NCI-H2196 (cell line): ENCODE data around the gene CIAO3.
A peak's percentile ranks its signal among the peaks of the same experiment; 100 is the strongest.

Source experiments
- DNase-seq: peaks from one replicate; lab custom pipeline; 2025; ENCODE audit not compliant: unreplicated experiment; lab: John Stamatoyannopoulos, UW

The CIAO3 gene

GRCh38 chr16:711548-712320 is 29.1 kb downstream of the CIAO3 start:
- peak; percentile 83 for DNase-seq

DNA sequence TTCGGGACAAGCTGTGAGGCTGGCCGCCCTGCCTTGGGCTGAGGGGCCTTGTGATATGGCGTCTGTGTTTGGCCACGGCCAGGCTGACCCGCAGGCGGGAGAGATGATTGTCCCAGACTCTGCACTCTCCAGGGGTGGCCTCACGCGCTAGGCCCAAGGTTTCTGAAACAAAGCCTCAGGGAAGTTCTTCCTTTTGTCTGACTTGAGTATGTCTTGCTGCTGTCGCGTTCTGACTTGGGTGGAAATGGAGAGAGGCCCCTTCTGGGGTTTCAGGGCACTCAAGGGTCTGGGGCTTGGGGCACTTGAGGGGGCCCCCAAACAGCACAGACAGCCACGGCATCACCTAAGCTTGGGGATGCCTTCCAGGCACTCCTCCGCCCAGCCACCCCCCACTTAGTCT is 29.7 kb downstream of the CIAO3 start:
- DNase-seq, result no peak

DNA sequence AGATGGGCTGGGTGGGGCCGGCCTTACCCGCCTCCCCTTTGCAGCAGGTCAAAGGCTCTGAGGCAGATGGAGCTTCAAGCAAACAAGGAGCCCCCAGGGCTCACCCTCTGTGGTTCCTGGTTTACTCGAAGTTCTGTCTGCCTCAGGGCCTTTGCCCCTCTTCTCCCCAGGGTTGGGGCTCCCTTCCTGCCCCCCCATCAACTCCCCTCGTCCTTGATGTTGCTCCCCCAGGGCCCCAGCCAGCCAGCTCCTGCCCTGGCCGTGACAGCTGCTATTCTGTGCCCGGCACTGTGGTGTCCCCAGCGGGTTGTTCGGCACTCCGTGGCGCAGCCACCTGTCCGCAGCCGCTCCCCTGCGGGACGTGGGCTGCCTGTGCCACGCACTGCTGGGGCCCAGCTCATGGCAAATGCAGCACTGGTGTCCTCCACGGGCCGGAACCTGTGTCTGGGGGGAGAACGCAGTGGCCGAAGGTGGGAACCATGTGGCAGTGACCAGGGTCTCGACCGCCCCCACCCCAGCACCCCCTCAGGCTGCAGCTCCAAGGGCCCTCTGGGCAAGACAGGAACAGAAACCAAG is 30.2 kb downstream of the CIAO3 start:
- DNase-seq, result no peak

DNA sequence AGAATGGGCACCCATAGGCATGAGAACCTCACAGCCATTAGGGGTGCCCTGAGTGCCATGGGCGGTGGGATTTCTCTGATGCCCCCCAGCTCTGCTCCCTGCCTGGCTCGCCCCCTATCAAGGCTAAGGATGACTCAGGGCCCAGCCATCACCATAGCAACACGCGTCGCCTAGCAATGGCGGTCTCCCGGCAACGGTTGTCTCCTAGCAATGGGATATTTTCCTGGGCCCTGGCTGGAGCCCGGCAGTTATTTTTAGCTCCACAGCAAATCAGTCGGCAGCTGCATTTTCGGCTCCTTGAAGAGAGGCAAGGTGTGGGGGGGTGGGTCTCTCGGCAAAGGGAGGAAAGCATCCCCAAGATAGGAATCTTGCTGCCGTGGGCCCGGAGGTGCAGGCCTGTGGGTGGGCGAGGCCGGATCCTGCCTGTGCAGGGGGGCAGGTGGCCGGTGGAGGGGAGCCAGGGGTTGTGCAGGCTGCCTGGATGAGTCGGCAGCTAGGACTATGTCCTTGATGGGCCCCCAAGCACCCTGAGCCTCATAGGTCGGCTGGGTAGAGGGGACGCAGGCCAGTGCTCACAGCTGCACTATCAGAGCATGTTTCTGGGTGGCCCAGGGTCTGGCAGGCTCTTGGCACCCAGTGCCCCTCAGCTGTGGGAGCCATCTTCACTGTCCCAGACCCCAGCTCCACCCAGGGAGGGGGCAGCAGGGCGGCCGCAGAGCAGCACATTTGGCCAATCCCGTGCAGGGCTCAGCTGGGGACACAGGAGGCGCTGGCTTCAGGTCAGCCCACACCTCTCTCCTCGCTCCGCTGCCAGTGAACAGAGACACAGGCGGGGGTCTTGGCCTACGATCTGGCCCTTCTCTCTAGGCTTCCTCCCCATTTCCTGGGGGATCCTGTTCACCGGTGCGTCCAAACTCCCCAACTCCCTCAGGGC is 31.0 kb downstream of the CIAO3 start:
- DNase-seq, result peak; percentile 94

DNA sequence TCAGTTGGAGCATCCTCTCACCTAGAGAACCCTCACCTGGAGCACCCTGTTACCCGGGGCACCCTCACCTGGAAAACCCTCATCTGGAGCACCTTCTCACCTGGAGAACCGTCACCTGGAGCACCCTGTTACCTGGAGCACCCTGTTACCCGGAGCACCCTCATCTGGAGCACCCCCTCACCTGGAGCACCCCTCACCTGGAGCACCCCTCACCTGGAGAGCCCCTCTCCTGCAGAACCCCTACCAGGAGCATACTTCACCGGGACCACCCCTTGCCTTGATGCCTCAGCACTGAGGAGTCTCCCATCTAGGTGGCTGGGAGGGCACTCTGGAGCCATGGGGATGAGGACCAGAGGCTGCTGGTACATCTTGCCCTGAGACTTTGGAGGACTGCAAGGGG is 31.8 kb downstream of the CIAO3 start:
- no peak for DNase-seq

DNA sequence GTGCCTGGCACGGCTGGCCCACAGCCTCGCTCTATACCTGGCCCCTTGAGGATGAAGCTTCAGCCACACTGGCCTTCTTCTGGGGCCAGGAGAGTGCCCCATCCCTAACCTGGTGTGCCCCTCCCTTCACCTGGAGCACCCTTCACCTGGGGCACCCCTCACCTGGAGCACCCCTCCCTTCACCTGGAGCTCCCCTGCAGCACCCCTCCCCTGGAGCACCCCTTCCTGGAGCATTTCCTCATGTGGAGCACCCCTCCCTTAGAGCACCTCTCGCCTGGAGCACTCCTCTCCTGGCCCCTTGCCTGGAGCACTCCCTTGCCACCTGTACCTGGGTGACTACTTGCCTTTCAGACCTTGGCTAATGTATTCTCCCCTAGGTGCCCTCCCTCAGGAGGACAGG is 32.8 kb downstream of the CIAO3 start:
- no peak for DNase-seq

- DNase-seq, result no peak
These were observed 33.7 kb downstream of the CIAO3 start for GRCh38 chr16:707062-707538.

- no peak for DNase-seq
These were observed 34.4 kb downstream of the CIAO3 start for GRCh38 chr16:706189-707061.

GRCh38 chr16:705431-706188 is 35.2 kb downstream of the CIAO3 start, which contains the start of gene FBXL16:
FBXL16 (minus strand) TSS chr16:705801; CDS start chr16:697405, 8,396 bp downstream.
- peak; percentile 91 for DNase-seq

GRCh38 chr16:704552-705380 is 36.0 kb downstream of the CIAO3 start:
- peak; percentile 42 for DNase-seq

- DNase-seq, result no peak
These were observed 36.8 kb downstream of the CIAO3 start for GRCh38 chr16:704047-704446.

- DNase-seq, result no peak
These were observed 37.4 kb downstream of the CIAO3 start for GRCh38 chr16:703406-703805.

GRCh38 chr16:702341-702740 is 38.5 kb downstream of the CIAO3 start:
- DNase-seq, result no peak

GRCh38 chr16:700684-701584 is 39.9 kb downstream of the CIAO3 start:
- no peak for DNase-seq

DNA sequence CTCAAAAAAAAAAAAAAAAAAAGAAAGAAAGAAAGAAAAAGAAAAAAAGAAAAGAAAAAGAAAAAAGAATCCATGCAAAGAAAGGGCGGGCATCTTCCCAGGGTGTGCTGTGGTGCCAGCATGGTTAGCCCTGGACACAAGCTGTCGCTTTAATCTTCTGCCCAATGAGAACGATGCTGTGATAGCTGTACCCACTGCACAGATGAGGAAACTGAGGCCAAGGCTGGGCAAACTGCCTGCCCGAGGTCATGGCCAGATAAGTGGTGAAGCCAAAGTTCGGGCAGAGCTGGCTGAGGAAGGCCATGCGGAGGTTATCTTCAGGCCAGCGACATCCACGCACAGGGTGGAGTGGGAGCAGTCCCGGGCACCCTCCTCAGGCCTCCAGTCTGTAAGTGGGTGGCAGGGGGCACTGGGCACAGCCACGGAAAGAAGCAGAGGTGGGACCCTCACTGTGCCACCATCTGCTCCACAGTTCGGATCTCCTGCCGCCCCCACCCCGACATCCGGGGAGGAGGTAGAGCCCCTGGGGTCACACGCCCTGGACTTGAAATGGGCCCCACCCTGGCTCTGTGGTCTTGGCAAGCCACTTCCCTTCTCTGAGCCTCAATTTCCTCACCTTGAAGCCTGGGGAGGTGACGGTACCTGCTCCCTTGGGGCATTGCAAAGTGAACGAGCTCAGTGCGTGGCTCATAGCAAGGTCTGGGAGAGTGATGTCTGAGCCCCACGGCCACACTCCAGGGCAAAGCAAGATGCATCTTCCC is 41.7 kb downstream of the CIAO3 start:
- no peak for DNase-seq

GRCh38 chr16:695355-696089 is 45.3 kb downstream of the CIAO3 start:
- DNase-seq, result peak; percentile 96
